ENCODE results near the gene AGAP1. TPM values are rescaled to one million over a fixed set of nuclear protein-coding genes. Genes with fewer than 3 reads are reported as not detected.
"Not testable (repeated sequence)": the region's sequence is repeated elsewhere in the genome, so short reads cannot be mapped to it uniquely, and the experiment has no call there.

AGAP1 gene
- total RNA-seq, 4 donors from 2014 or later: 33.7 to 39.9 (median 35.6) TPM

- Histone ChIP-seq H3K36me3 (peaks cover 0 to 69% (median 0%) of the 10 kb centered on the region in 3 donors), H3K4me3 (no peak overlapping the region), H3K4me1 (no peaks in the 10 kb centered on the region), H3K9me3 (no peaks in the 10 kb centered on the region), H3K27me3 (no peaks in the 10 kb centered on the region), H3K27ac (no peak overlapping the region)
- WGBS, 2 donors: 84 to 91% methylated on average over 6 of the region's 6 CpGs
- no peak for DNase-seq (ENCODE audit: low spot score in 2 of 2)
- no peak for TF ChIP-seq EP300 (IDR thresholded peaks at IDR 0.05)
- TF ChIP-seq CTCF (IDR thresholded peaks at IDR 0.05): no peak
- TF ChIP-seq POLR2A (IDR thresholded peaks at IDR 0.05): no peak
Observed at GRCh38 chr2:236130349-236130998, 636.6 kb downstream of the AGAP1 start.

GRCh38 chr2:236131073-236131692 lies 637.3 kb downstream of the AGAP1 start:
- Histone ChIP-seq H3K27ac (no peak overlapping the region), H3K36me3 (peaks cover 0 to 62% (median 0%) of the 10 kb centered on the region in 3 donors), H3K4me1 (no peaks in the 10 kb centered on the region), H3K9me3 (no peaks in the 10 kb centered on the region), H3K4me3 (no peak overlapping the region), H3K27me3 (no peaks in the 10 kb centered on the region)
- WGBS, 2 donors: 69 to 72% methylated on average over 10 of the region's 10 CpGs
- no peak for DNase-seq (ENCODE audit: low spot score in 2 of 2)
- TF ChIP-seq EP300 (IDR thresholded peaks at IDR 0.05): no peak
- TF ChIP-seq POLR2A (IDR thresholded peaks at IDR 0.05): no peak

GRCh38 chr2:236133410-236134012 lies 639.7 kb downstream of the AGAP1 start:
- 87 to 90% methylated on average over 7 to 12 of the region's 12 CpGs for WGBS, 2 donors
- Histone ChIP-seq H3K36me3 (peaks cover 0 to 45% (median 0%) of the 10 kb centered on the region in 3 donors), H3K27ac (no peak overlapping the region), H3K4me1 (no peaks in the 10 kb centered on the region), H3K27me3 (no peaks in the 10 kb centered on the region), H3K4me3 (no peak overlapping the region), H3K9me3 (no peaks in the 10 kb centered on the region)
- no peak for TF ChIP-seq EP300 (IDR thresholded peaks at IDR 0.05)
- no peak for TF ChIP-seq POLR2A (IDR thresholded peaks at IDR 0.05)
- TF ChIP-seq CTCF (IDR thresholded peaks at IDR 0.05): no peak
- no peak for DNase-seq (ENCODE audit: low spot score in 2 of 2)

GRCh38 chr2:236136538-236136937 lies 642.7 kb downstream of the AGAP1 start:
- Histone ChIP-seq H3K27me3 (peaks cover 0 to 2% of the 10 kb centered on the region in 2 donors), H3K4me3 (no peak overlapping the region), H3K4me1 (no peaks in the 10 kb centered on the region), H3K36me3 (peaks cover 0 to 29% (median 0%) of the 10 kb centered on the region in 3 donors), H3K9me3 (peaks cover 0 to 4% (median 0%) of the 10 kb centered on the region in 4 donors), H3K27ac (no peak overlapping the region)
- no peak for TF ChIP-seq CTCF (IDR thresholded peaks at IDR 0.05)
- no peak for TF ChIP-seq POLR2A (IDR thresholded peaks at IDR 0.05)
- no peak for TF ChIP-seq EP300 (IDR thresholded peaks at IDR 0.05)
- no peak for DNase-seq (ENCODE audit: low spot score in 2 of 2)
- WGBS, 2 donors: 55 to 66% methylated on average over 12 to 19 of the region's 19 CpGs

- Histone ChIP-seq H3K4me3 (no peak overlapping the region), H3K36me3 (peaks cover 0 to 24% (median 0%) of the 10 kb centered on the region in 3 donors), H3K27ac (no peak overlapping the region), H3K27me3 (peaks cover 0 to 2% of the 10 kb centered on the region in 2 donors), H3K9me3 (peaks cover 0 to 4% (median 0%) of the 10 kb centered on the region in 4 donors), H3K4me1 (no peaks in the 10 kb centered on the region)
- no peak for TF ChIP-seq POLR2A (IDR thresholded peaks at IDR 0.05)
- no peak for TF ChIP-seq CTCF (IDR thresholded peaks at IDR 0.05)
- no peak for TF ChIP-seq EP300 (IDR thresholded peaks at IDR 0.05)
- WGBS, 2 donors: 88 to 94% methylated on average over 10 of the region's 10 CpGs
- no peak for DNase-seq (ENCODE audit: low spot score in 2 of 2)
Observed at GRCh38 chr2:236137066-236137465, 643.2 kb downstream of the AGAP1 start.

GRCh38 chr2:236141616-236142015 lies 647.8 kb downstream of the AGAP1 start:
- H3K27me3 ChIP-seq: peaks cover 2 to 13% of the 10 kb centered on the region in 2 donors
- H3K4me1 ChIP-seq; H3K36me3 ChIP-seq; H3K27ac ChIP-seq; H3K4me3 ChIP-seq; DNase-seq (ENCODE audit: low spot score in 2 of 2); H3K9me3 ChIP-seq: not testable (repeated sequence)
- WGBS, 2 donors: 88% methylated on average over 11 of the region's 11 CpGs
